GM23338 (cell line): Measurements from ENCODE around the gene TEKT5. TPM values are rescaled to one million over a fixed set of nuclear protein-coding genes. Genes with fewer than 3 reads are reported as not detected.

Experiments
- ATAC-seq: fragments of 200-7000 bp; cut with Tn5 transposase; 3 replicates; pipeline ENCODE4 v1.9.1; 2020
- DNase-seq: peaks from one replicate; pipeline ENCODE4 v3.0.0-alpha.2; 2015; ENCODE audit warnings: low spot score
- H2AFZ ChIP-seq: fragments of 200-600 bp; sonication (generic); 2 replicates; pipeline ENCODE4 v1.8.0; 2016; ENCODE audit warnings: antibody characterized with exemption, mild to moderate bottlenecking, moderate library complexity
- H3F3A ChIP-seq: fragments of 200-600 bp; sonication (generic); replicated peaks from 2 replicates; pipeline ENCODE4 v1.8.0; 2017; ENCODE audit warnings: antibody characterized with exemption, mixed run types, low read depth
- H3K27ac ChIP-seq: fragments of 200-600 bp; sonication (generic); 2 replicates; pipeline ENCODE4 v1.6.1; 2016; ENCODE audit warnings: low read depth
- H3K27me3 ChIP-seq: fragments of 200-600 bp; sonication (generic); 2 replicates; pipeline ENCODE4 v1.8.0; 2016; ENCODE audit warnings: mild to moderate bottlenecking, mixed run types, moderate library complexity; ENCODE audit not compliant: insufficient read depth
- H3K36me3 ChIP-seq: fragments of 200-600 bp; sonication (generic); 2 replicates; pipeline ENCODE4 v1.8.0; 2016; ENCODE audit warnings: mild to moderate bottlenecking; ENCODE audit not compliant: insufficient read depth
- H3K4me1 ChIP-seq: fragments of 200-600 bp; sonication (generic); 2 replicates; pipeline ENCODE4 v1.8.0; 2016; ENCODE audit warnings: mild to moderate bottlenecking, moderate library complexity; ENCODE audit not compliant: insufficient read depth
- H3K4me2 ChIP-seq: fragments of 200-600 bp; sonication (generic); 2 replicates; pipeline ENCODE4 v1.7.1; 2017; ENCODE audit warnings: mixed run types
- H3K4me3 ChIP-seq: fragments of 200-600 bp; sonication (generic); 2 replicates; pipeline ENCODE4 v1.6.1; 2016; ENCODE audit warnings: mixed run types
- H3K79me2 ChIP-seq: fragments of 200-600 bp; sonication (generic); replicated peaks from 2 replicates; pipeline ENCODE4 v1.8.0; 2017; ENCODE audit warnings: mild to moderate bottlenecking; ENCODE audit not compliant: insufficient read depth
- H3K9me2 ChIP-seq: fragments of 200-600 bp; sonication (generic); 2 replicates; pipeline ENCODE4 v1.8.0; 2017; ENCODE audit not compliant: insufficient read depth
- H4K20me1 ChIP-seq: fragments of 200-600 bp; sonication (generic); replicated peaks from 2 replicates; pipeline ENCODE4 v1.8.0; 2017; ENCODE audit warnings: mild to moderate bottlenecking; ENCODE audit not compliant: insufficient read depth
- H3K27ac Mint-ChIP-seq: 2 replicates; pipeline ENCODE4 v1.8.0; 2020; ENCODE audit warnings: inconsistent platforms, mild to moderate bottlenecking, moderate library complexity, mixed read lengths
- H3K27me3 Mint-ChIP-seq: 3 replicates; pipeline ENCODE4 v1.8.0; 2022; ENCODE audit warnings: low read depth, mild to moderate bottlenecking, moderate library complexity, mixed read lengths, inconsistent platforms; ENCODE audit not compliant: insufficient read depth, poor library complexity
- H3K36me3 Mint-ChIP-seq: 3 replicates; pipeline ENCODE4 v1.8.0; 2021; ENCODE audit warnings: low read depth, mild to moderate bottlenecking, inconsistent platforms, moderate library complexity, mixed read lengths
- H3K4me1 Mint-ChIP-seq: 3 replicates; pipeline ENCODE4 v1.8.0; 2020; ENCODE audit warnings: mild to moderate bottlenecking, inconsistent platforms, mixed read lengths
- H3K4me3 Mint-ChIP-seq: 3 replicates; pipeline ENCODE4 v1.8.0; 2021; ENCODE audit warnings: moderate library complexity, mild to moderate bottlenecking, inconsistent platforms, mixed read lengths
- H3K9me3 Mint-ChIP-seq: 3 replicates; pipeline ENCODE4 v1.8.0; 2020; ENCODE audit warnings: moderate library complexity, mild to moderate bottlenecking, inconsistent platforms, mixed read lengths
- CREB1 ChIP-seq: fragments of 250-450 bp; sonication (Bioruptor Pico); IDR thresholded peaks from 2 replicates; pipeline ENCODE4 v1.5.0; 2020; ENCODE audit warnings: low read depth, mild to moderate bottlenecking, moderate library complexity
- CTCF ChIP-seq, 2 experiments: fragments of 200-600 bp in 1 of 2; sonication (generic) in 1 of 2; conservative IDR thresholded peaks; 2 replicates each; pipeline versions ENCODE4 v1.5.1 to v1.6.1; 2016 to 2017; ENCODE audit warnings: antibody characterized with exemption in 2 of 2, low read depth in 2 of 2, mild to moderate bottlenecking in 2 of 2, moderate library complexity in 1 of 2
- ETS1 ChIP-seq: IDR thresholded peaks from 2 replicates; pipeline ENCODE4 v1.6.1; 2016; ENCODE audit warnings: antibody characterized with exemption
- EZH2 ChIP-seq: fragments of 200-600 bp; sonication (generic); IDR thresholded peaks from one replicate; pipeline ENCODE4 v1.8.0; 2017; ENCODE audit warnings: antibody characterized with exemption, mild to moderate bottlenecking, low read depth; ENCODE audit not compliant: unreplicated experiment
- EZH2phosphoT487 ChIP-seq: fragments of 200-600 bp; sonication (generic); IDR thresholded peaks from one replicate; pipeline ENCODE4 v1.8.1; 2018; ENCODE audit warnings: antibody characterized with exemption; ENCODE audit not compliant: unreplicated experiment
- JUNB ChIP-seq: IDR thresholded peaks from one replicate; pipeline ENCODE4 v1.6.1; 2016; ENCODE audit warnings: antibody characterized with exemption; ENCODE audit not compliant: unreplicated experiment
- NANOG ChIP-seq: IDR thresholded peaks from 2 replicates; pipeline ENCODE4 v1.6.1; 2016; ENCODE audit warnings: antibody characterized with exemption, borderline replicate concordance
- POLR2AphosphoS5 ChIP-seq: IDR thresholded peaks from 2 replicates; pipeline ENCODE4 v1.6.1; 2016; ENCODE audit warnings: antibody characterized with exemption, low read depth
- REST ChIP-seq: IDR thresholded peaks from one replicate; pipeline ENCODE4 v1.6.1; 2018; ENCODE audit warnings: antibody characterized with exemption; ENCODE audit not compliant: unreplicated experiment
- STAT1 ChIP-seq: IDR thresholded peaks from one replicate; pipeline ENCODE4 v1.6.1; 2016; ENCODE audit warnings: antibody characterized with exemption; ENCODE audit not compliant: unreplicated experiment
- ZNF114 ChIP-seq: fragments of 250-450 bp; sonication (Bioruptor Pico); IDR thresholded peaks from 2 replicates; pipeline ENCODE4 v1.5.0; 2020; ENCODE audit warnings: mild to moderate bottlenecking, moderate library complexity
- ZNF331 ChIP-seq: fragments of 250-450 bp; sonication (Bioruptor Pico); IDR thresholded peaks from 2 replicates; pipeline ENCODE4 v1.5.0; 2020; ENCODE audit warnings: low read depth, mild to moderate bottlenecking, moderate library complexity
- ZNF462 ChIP-seq: fragments of 250-450 bp; sonication (Bioruptor Pico); IDR thresholded peaks from 2 replicates; pipeline ENCODE4 v1.5.0; 2020; ENCODE audit warnings: mild to moderate bottlenecking, moderate library complexity
- polyA plus RNA-seq: library from polyadenylated mRNA; unstranded; fragments of >200 nt; fragmentation: Nextera tagmentation; extraction: Ambion mirVana; gene quantifications from 2 replicates; pipeline ENCODE4 v1.2.1, GENCODE V29; 2016
- total RNA-seq: library from RNA; depleted of rRNA; stranded (reverse); fragments of >200 nt; shearing (Covaris generic); gene quantifications from 2 replicates; pipeline ENCODE4 v1.2.3, GENCODE V29; 2014

The TEKT5 gene
- total and polyA plus RNA-seq, 2 experiments from 2014 or later, result 0.52 TPM; not detected in 1

GRCh38 chr16:10741844-10742243 lies 47.1 kb upstream of the TEKT5 start:
- Mint-ChIP-seq H3K4me3 (no peak overlapping the region), H3K4me1 (peaks cover 12% of the 10 kb centered on the region; the same call in 2 of the 3 replicates), H3K9me3 (no peaks in the 10 kb centered on the region), H3K27ac (no peak overlapping the region), H3K27me3 (peaks cover 6% of the 10 kb centered on the region), H3K36me3 (no peaks in the 10 kb centered on the region)
- Histone ChIP-seq H3K27ac (no peak overlapping the region), H2AFZ (no peak overlapping the region), H3F3A (no peaks in the 10 kb centered on the region), H3K4me1 (no peaks in the 10 kb centered on the region), H3K27me3 (no peaks in the 10 kb centered on the region), H3K9me2 (no peaks in the 10 kb centered on the region), H3K36me3 (no peaks in the 10 kb centered on the region), H3K4me3 (no peak overlapping the region), H3K4me2 (no peak overlapping the region), H4K20me1 (no peaks in the 10 kb centered on the region; the same call in 1 of the 2 replicates), H3K79me2 (no peaks in the 10 kb centered on the region)
- DNase-seq (no peak), ATAC-seq (no peak)
- TF ChIP-seq ZNF462 (no peak), JUNB (no peak), ZNF331 (CRISPR knock-in tag) (no peak), POLR2AphosphoS5 (no peak), STAT1 (no peak), ETS1 (no peak), CREB1 (no peak), EZH2 (no peak), ZNF114 (CRISPR knock-in tag) (no peak), EZH2phosphoT487 (no peak), NANOG (no peak), CTCF (conservative IDR thresholded peaks at IDR 0.05; ENCODE audit: low read depth in 2 of 2) (no peak), REST (no peak)
